Stimulated activated CD4-positive, alpha-beta T cell treated with anti-CD3 and anti-CD28 coated beads, Interleukin-15, amount 100 ng/mL, for 24 hours (primary cell): Measurements from ENCODE around the gene EPS8L1.
A peak's percentile ranks its signal among the peaks of the same experiment; 100 is the strongest.
"Not testable (repeated sequence)": the region's sequence is repeated elsewhere in the genome, so short reads cannot be mapped to it uniquely, and the experiment has no call there.

Experiments
- DNase-seq: peaks from one replicate; pipeline ENCODE4 v3.0.0-alpha.2; 2020

EPS8L1 gene

GRCh38 chr19:55075371-55075998 lies at the start of gene EPS8L1:
EPS8L1 (plus strand) TSS chr19:55075869; CDS start chr19:55076445, 576 bp downstream.
- no peak for DNase-seq

GRCh38 chr19:55027140-55027471 lies 48.6 kb upstream of the EPS8L1 start:
- DNase-seq, result not testable (repeated sequence)

- no peak for DNase-seq
Measured at GRCh38 chr19:55027472-55028337, 48.0 kb upstream of the EPS8L1 start.

DNA sequence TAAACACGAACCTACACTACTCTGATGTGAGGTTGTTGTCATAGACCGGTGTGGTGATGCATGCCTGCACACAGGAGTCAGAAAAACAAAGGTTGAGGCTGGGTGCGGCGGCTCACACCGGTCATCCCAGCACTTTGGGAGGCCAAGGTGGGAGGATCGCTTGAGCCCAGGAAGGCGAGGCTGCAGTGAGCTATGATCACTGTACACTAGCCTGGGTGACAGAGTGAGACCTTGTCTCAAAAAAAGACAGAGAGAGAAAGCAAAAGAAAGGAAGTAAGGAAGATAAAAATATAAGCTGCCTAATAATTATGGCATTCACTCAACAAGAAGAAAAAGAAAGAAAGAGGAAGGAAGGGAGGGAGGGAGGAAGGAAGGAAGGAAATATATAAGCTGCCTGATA lies 46.9 kb upstream of the EPS8L1 start:
- DNase-seq, result no peak

DNA sequence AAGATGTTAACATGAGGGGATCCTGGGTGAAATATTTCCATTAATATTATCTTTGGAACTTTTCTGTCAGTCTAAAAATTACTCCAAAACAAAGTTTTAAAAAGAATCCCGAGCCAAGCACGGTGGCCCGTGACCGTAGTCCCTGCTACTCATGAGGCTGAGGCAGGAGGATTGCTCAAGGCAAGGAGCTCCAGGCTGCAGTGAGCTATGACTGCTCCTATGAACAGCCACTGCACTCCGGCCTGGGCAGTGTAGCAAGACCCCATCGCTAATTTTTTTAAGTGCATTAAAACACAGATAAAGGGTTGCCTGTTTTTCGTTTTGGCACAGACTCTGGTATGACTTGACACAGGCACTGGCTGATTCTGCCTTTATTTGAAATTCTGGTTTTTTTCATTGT lies 44.5 kb upstream of the EPS8L1 start:
- DNase-seq, result no peak

- DNase-seq, result no peak
Measured at GRCh38 chr19:55032170-55032800, 43.4 kb upstream of the EPS8L1 start.

DNA sequence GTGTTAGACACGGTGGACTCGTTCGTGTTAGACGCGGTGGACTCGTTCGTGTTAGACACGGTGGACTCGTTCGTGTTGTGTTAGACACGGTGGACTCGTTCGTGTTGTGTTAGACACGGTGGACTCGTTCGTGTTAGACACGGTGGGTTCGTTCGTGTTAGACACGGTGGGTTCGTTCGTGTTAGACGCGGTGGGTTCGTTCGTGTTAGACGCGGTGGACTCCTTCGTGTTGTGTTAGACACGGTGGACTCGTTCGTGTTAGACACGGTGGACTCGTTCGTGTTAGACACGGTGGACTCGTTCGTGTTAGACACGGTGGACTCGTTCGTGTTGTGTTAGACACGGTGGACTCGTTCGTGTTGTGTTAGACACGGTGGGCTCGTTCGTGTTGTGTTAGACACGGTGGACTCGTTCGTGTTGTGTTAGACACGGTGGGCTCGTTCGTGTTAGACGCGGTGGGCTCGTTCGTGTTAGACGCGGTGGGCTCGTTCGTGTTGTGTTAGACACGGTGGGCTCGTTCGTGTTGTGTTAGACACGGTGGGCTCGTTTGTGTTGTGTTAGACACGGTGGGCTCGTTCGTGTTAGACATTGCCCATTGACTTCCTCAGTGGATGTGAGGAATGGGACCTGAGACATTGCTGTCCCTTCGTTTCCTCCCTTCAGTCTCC lies 42.6 kb upstream of the EPS8L1 start:
- not testable (repeated sequence) for DNase-seq

DNA sequence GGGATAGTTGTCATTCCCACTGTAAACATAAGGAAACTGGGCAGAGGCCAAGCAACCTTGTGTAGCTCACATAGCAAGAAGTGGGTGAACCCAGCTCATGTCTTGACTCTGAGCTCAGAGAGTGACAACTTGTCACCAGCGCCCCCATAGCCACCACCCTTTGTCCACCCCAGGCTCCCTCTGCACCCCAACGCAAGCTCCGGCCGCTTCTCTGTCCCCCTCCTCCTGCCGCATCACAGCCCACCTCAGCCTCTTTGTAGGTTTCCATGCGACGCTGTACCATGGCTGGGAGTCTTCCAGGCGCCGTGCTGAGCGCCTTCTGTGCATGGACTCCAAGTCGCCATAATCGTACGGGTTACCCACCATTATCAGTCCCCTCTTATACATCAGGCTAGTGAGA lies 40.9 kb upstream of the EPS8L1 start:
- DNase-seq, result no peak

- no peak for DNase-seq
Measured at GRCh38 chr19:55036058-55036457, 39.6 kb upstream of the EPS8L1 start.

DNA sequence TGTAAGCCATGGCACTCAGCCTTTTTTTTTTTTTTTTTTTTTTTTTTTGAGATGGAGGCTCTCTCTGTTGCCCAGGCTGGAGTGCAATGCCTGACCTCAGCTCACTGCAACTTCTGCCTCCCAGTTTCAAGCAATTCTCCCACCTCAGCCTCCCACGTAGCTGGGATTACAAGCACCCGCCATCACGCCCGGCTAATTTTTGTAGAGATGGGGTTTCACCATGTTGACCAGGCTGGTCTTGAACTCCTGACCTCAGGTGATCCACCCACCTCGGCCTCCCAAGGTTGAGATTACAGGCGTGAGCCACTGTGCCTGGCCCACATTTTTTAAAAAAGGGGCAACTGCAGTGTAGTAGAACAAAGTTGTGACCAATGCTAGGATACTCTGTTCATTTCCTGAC lies 38.1 kb upstream of the EPS8L1 start:
- not testable (repeated sequence) for DNase-seq

GRCh38 chr19:55040654-55041053 lies 35.0 kb upstream of the EPS8L1 start:
- DNase-seq, result not testable (repeated sequence)

DNA sequence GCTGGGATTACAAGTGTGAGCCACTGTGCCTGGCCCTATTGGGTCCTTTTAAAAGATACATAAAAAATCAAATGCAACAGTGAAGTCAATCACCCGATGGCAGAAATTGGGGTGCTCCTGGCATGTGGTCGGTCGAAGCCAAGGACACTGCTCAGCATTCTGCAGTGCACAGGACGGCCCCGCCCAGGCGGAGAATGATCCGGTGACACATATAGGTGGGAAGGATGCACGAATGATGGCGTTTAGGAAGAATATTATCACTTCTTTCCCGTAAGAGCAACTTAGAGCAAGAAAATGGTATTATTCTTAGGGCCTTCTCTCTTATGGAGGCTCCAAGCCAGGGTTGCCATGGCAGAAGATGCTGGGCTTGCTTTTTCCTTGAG lies 34.4 kb upstream of the EPS8L1 start:
- DNase-seq, result no peak

- DNase-seq, result peak; percentile 62
Measured at GRCh38 chr19:55041627-55042343, 33.9 kb upstream of the EPS8L1 start.

DNA sequence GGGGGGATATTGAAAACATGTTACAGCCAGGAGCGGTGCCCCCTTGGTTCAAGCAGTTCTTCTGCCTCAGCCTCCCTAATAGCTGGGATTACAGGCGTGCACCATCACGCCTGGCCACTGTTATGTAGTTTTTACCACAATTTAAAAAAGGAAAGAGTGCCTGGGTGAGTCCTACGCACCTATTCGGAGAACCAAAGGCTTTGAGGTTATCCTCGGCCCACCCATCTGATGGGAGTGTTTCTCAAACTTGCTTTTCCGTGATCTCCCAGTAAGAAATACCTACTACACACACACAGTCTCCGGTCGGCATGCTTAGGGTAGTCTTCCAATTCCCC lies 33.4 kb upstream of the EPS8L1 start:
- no peak for DNase-seq

DNA sequence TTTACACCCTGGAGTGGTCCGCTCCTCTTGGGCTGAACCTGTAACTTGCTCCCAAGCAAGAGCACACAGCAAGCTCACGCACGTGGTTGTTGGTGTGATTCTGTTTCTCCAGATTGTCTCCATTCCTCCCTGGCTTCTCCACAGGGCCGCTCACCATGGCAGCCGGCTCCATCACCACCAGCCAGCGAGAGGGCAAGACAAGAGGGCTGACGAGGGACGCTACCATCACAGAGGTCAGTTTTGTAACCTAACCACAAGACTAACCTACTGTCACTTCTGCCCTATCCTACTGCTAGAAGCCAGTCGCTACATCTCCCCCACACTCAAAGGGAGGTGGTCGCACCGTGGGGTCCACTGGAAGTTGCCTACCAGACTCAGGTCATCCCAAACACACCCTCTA lies 33.0 kb upstream of the EPS8L1 start:
- DNase-seq, result no peak

DNA sequence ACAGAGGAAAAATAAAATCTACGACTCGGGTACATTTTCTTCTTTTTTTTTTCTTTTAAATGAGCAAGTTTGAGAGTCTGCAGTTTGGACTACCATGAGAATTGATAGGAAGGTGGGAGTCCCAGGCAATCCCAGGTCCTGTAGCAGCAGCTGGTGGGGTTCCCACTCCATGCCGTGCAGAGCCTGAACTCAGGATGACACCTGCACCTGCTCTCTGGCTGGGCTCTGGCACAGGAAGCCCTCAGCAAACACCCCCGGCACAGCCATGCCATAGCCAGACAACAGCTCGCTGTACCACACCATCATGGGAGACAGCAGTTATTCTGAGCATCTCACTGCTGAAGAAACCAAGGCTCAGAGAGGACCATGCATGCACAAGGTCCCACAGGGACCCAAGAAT lies 31.4 kb upstream of the EPS8L1 start:
- DNase-seq, result no peak

DNA sequence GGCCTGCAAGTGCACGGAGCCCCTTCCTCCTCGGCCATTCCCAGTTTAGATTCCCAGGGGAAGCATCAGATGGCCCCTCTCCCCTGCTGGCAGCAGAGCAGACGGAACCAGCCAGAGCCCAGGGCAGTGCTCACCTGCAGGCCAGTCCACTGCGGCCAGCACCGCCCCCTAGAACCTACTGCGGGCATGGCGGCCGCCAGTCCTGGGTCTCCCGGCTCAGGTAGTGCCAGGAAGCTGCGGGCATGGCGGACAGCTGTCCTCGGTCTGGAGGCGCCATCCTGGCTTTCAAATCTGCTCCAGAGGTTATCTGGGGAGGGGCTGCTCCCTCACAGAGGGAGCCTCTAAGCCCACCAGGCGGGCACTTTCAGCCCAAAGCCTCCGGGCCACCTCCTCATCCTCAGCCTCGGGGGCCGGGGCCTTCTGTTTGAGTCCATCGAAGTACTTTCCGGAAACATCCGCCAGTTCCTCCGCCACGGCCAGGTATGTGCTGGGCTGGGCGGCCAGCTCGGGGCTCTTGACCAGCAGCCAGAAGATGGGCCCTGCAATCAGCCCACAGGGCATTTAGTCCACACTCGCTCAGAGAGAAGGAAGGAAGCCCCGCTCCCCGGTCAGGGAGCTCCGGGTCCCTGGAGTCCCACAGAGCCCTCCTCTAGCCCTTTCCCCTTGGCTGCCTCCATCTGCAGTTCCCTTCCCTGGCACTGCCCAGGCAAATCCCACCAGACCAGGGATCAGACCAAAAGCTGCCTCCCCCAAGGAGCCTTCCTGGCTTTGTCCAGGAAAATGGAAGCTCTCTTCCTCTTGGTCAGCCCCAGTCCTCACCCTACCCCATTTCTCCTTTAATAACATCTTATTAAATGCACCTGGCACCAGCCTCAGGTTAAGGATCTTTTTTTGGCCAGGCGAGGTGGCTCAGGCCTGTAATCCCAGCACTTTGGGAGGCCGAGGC lies 30.6 kb upstream of the EPS8L1 start:
- DNase-seq, result no peak

DNA sequence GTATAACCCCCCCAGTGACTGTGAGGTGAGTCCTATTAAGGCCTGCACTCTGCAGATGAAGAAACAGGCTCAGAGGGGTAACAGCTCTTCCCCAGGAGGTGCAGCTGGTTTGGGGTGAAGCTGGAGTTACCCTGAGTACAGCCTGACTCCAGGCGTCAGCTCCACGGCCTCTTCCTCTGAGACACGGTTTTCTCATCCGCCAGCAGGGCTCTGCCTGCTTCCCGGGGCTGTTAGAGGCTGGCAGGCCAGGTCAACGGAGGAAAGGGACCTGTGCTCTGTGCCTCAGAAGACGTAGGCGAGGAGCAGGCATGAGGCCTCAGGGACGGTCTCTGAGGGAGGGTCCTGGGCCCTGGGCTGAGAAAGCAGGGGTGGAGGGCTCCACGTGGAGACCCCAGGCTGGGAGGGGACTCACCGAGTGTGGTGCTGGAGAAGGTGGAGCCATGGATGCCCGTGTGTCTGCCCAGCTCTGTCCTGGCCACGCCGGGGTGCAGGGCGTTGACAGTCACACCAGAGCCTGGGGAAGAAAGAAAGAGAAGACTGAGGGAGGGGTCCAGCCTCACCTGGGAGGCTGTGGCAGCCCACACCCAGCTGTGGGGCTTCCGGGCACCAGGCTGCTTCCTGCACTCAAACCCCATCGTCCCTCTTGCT lies 28.6 kb upstream of the EPS8L1 start:
- DNase-seq, result no peak

GRCh38 chr19:55047951-55048350 lies 27.7 kb upstream of the EPS8L1 start:
- DNase-seq, result no peak

DNA sequence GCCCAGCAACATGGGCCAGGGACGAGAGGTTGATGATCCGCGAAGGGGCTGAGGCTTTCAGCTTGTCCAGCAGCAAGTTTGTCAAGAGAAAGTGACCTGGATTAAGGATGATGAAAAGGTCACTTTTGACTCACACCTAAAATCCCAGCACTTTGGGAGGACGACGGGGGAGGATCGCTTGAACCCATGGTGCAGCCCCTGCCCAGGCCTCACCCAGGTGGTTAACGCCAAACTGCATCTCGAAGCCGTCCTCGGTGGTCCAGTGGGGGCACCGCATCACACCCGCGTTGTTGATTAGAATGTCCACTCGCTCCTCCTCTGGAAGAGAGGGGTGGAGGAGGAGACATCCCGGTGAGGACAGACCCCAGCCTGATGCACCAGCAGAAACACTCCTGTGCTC lies 27.2 kb upstream of the EPS8L1 start:
- no peak for DNase-seq
